A673 (cell line): ENCODE measurements around the gene WDR46. TPM values are rescaled to one million over a fixed set of nuclear protein-coding genes. Genes with fewer than 3 reads are reported as not detected.

Experiments used
- BruUV-seq: library from RNA; stranded (reverse); fragments of 400-500 nt; replicated peaks from 2 replicates; lab custom pipeline; 2021; lab: Mats Ljungman, UMichigan
- CTCF ChIA-PET: fragments of 300-600 bp; sonication (Branson Sonifier 250); formaldehyde crosslinking; loops from one replicate; lab custom pipeline; 2022; ENCODE audit warnings: antibody characterized with exemption; lab: Charles Lee
- POLR2A ChIA-PET: fragments of 300-600 bp; sonication (Branson Sonifier 250); formaldehyde crosslinking; loops from one replicate; lab custom pipeline; 2022; ENCODE audit warnings: antibody characterized with exemption; ENCODE audit not compliant: low non-redundant PET; lab: Charles Lee
- DNase-seq: peaks from one replicate; pipeline ENCODE4 v3.0.0-alpha.2; 2015; ENCODE audit warnings: low spot score
- H3K27ac ChIP-seq: fragments of 200-600 bp; sonication (generic); 2 replicates; pipeline ENCODE4 v1.5.1; 2016; ENCODE audit warnings: mixed run types, low read depth, mild to moderate bottlenecking, mixed read lengths, antibody characterized with exemption, low read length; ENCODE audit not compliant: poor library complexity, severe bottlenecking
- H3K27me3 ChIP-seq: fragments of 200-600 bp; sonication (generic); replicated peaks from 2 replicates; pipeline ENCODE4 v1.6.1; 2017; ENCODE audit warnings: mixed run types, low read depth, mild to moderate bottlenecking, mixed read lengths, antibody characterized with exemption, low read length; ENCODE audit not compliant: insufficient read depth, poor library complexity
- H3K36me3 ChIP-seq: fragments of 200-600 bp; sonication (generic); 2 replicates; pipeline ENCODE4 v1.6.1; 2016; ENCODE audit warnings: mixed run types, mild to moderate bottlenecking, mixed read lengths, antibody characterized with exemption, low read length; ENCODE audit not compliant: insufficient read depth, poor library complexity, severe bottlenecking
- H3K4me1 ChIP-seq: fragments of 200-600 bp; sonication (generic); 2 replicates; pipeline ENCODE4 v1.6.1; 2017; ENCODE audit warnings: mixed run types, mild to moderate bottlenecking, mixed read lengths, antibody characterized with exemption, low read length; ENCODE audit not compliant: insufficient read depth, poor library complexity, severe bottlenecking
- H3K4me3 ChIP-seq: fragments of 200-600 bp; sonication (generic); 2 replicates; pipeline ENCODE4 v1.5.1; 2016; ENCODE audit warnings: low read depth, mixed run types, mild to moderate bottlenecking, mixed read lengths, low read length; ENCODE audit not compliant: poor library complexity, severe bottlenecking
- H3K9me3 ChIP-seq: fragments of 200-600 bp; sonication (generic); 2 replicates; pipeline ENCODE4 v1.6.1; 2016; ENCODE audit warnings: mixed run types, low read depth, mild to moderate bottlenecking, mixed read lengths, antibody characterized with exemption, low read length; ENCODE audit not compliant: poor library complexity, severe bottlenecking
- CTCF ChIP-seq: fragments of 300-800, 200-600 bp; sonication (generic); conservative IDR thresholded peaks from 2 replicates; pipeline ENCODE4 v1.5.1; 2017; ENCODE audit warnings: low read depth, mild to moderate bottlenecking, antibody characterized with exemption, low read length, moderate library complexity, mixed read lengths
- EZH2 ChIP-seq: fragments of 200-600 bp; sonication (generic); IDR thresholded peaks from 2 replicates; pipeline ENCODE4 v1.6.1; 2017; ENCODE audit warnings: borderline replicate concordance, low read depth, mild to moderate bottlenecking, mixed read lengths, antibody characterized with exemption, low read length; ENCODE audit not compliant: poor library complexity, severe bottlenecking
- intact Hi-C: fragments of 100-400 bp; cut with micrococcal nuclease; formaldehyde crosslinking; loops from one replicate; pipeline ENCODE4 v1.10.0; 2022; ENCODE audit not compliant: unreplicated experiment
- total RNA-seq: library from RNA; stranded (reverse); gene quantifications from 2 replicates; pipeline ENCODE4 v1.2.3, GENCODE V29; 2021

The WDR46 gene
- total RNA-seq, 1 experiment from 2014 or later: 97.9 TPM

GRCh38 chr6:33273129-33273923 is 15.7 kb downstream of the WDR46 start:
- peak overlapping the region; percentile 99 for H3K27ac ChIP-seq
- intact Hi-C loops: no loop called here
- no peaks in the 10 kb centered on the region for H3K9me3 ChIP-seq
- no peaks in the 10 kb centered on the region for H3K27me3 ChIP-seq
- TF ChIP-seq CTCF (no peak), EZH2 (no peak)
- H3K4me3 ChIP-seq: peak overlapping the region; percentile 68
- peaks cover 40% of the 10 kb centered on the region for H3K4me1 ChIP-seq
- DNase-seq: no peak
- peaks cover 55% of the 10 kb centered on the region for H3K36me3 ChIP-seq
- ChIA-PET POLR2A (no interaction called here), CTCF (no interaction called here)
- no TSS peak for BruUV-seq

- DNase-seq: no peak
- intact Hi-C loops: no loop called here
- CTCF ChIA-PET: no interaction called here
- Histone ChIP-seq H3K27ac (peak overlapping the region; percentile 99), H3K36me3 (peaks cover 61% of the 10 kb centered on the region), H3K4me1 (peaks cover 40% of the 10 kb centered on the region), H3K27me3 (no peaks in the 10 kb centered on the region), H3K9me3 (no peaks in the 10 kb centered on the region), H3K4me3 (peak overlapping the region; percentile 68)
- TSS peak; percentile 74 for BruUV-seq
- no peak for TF ChIP-seq EZH2
- no peak for TF ChIP-seq CTCF
- POLR2A ChIA-PET: no interaction called here
These were observed 16.5 kb downstream of the WDR46 start for GRCh38 chr6:33272275-33273128.

- peak; percentile 99 for DNase-seq
- POLR2A ChIA-PET: interaction anchor here (0.6 to 1.0 kb wide), 3 partner anchors 17 to 300 kb away, joined by 3 to 4 read pairs (median 4); partner anchors contain the start of genes WDR46 and ZBTB22
These were observed 17.4 kb downstream of the WDR46 start, which contains the start of the genes RPS18 and VPS52 for GRCh38 chr6:33271468-33272274. TSS of gene RPS18 (plus strand) at chr6:33272075. CDS start at chr6:33272120, 45 bp downstream. TSS of gene VPS52 (minus strand) at chr6:33271876. CDS start at chr6:33271675, 201 bp downstream.

More at GRCh38 chr6:33271468-33272274, 17.4 kb downstream of the WDR46 start, which contains the start of the genes RPS18 and VPS52:
- peaks cover 67% of the 10 kb centered on the region for H3K36me3 ChIP-seq
- no peaks in the 10 kb centered on the region for H3K9me3 ChIP-seq
- BruUV-seq: no TSS peak
- peak within 1 kb of the TSS; percentile 99 for H3K27ac ChIP-seq
- no peak for TF ChIP-seq EZH2
- TF ChIP-seq CTCF: no peak
- no peaks in the 10 kb centered on the region for H3K27me3 ChIP-seq
- H3K4me1 ChIP-seq: peaks cover 36% of the 10 kb centered on the region
- intact Hi-C loops: no loop called here
- H3K4me3 ChIP-seq: peak within 1 kb of the TSS; percentile 68
- CTCF ChIA-PET: no interaction called here
